Muscle of leg (tissue), 11 donors: Measurements from ENCODE around the gene SYNE3. TPM values are rescaled to one million over a fixed set of nuclear protein-coding genes. Genes with fewer than 3 reads are reported as not detected.

Experiments
- DNase-seq: peaks from one replicate; pipeline ENCODE4 v3.0.0; 2013
- H3K27ac ChIP-seq: one replicate; pipeline ENCODE4 v1.5.1; 2013; ENCODE audit warnings: mild to moderate bottlenecking, low read length, control low read depth
- H3K27me3 ChIP-seq: one replicate; pipeline ENCODE4 v1.6.1; 2013; ENCODE audit warnings: low read length; ENCODE audit not compliant: control insufficient read depth, insufficient read depth
- H3K36me3 ChIP-seq: one replicate; pipeline ENCODE4 v1.6.1; 2013; ENCODE audit warnings: low read length; ENCODE audit not compliant: control insufficient read depth, insufficient read depth
- H3K4me1 ChIP-seq: one replicate; pipeline ENCODE4 v1.6.1; 2013; ENCODE audit warnings: low read length; ENCODE audit not compliant: control insufficient read depth, insufficient read depth
- H3K4me3 ChIP-seq: one replicate; pipeline ENCODE4 v1.5.1; 2013; ENCODE audit warnings: low read length, control low read depth
- H3K9me3 ChIP-seq: replicated peaks from 2 replicates; pipeline ENCODE4 v1.6.1; 2013; ENCODE audit warnings: low read depth, low read length; ENCODE audit not compliant: control insufficient read depth
- WGBS: methylation state at CpG from one replicate; pipeline ENCODE4 v1.1.5; 2013; ENCODE audit warnings: missing lambda C conversion rate; ENCODE audit not compliant: insufficient coverage; 5-methylcytosine and 5-hydroxymethylcytosine counted together
- polyA plus RNA-seq, 8 donors: library from polyadenylated mRNA; unstranded; fragments of 120-200 nt; gene quantifications; one replicate each; pipeline versions ENCODE4 v1.2.1 to v1.2.3, GENCODE V29; 2013; ENCODE audit warnings: inconsistent platforms in 1 of 8, low replicate concordance in 1 of 8; ENCODE audit not compliant: insufficient read length in 8 of 8, insufficient read depth in 1 of 8
- total RNA-seq: library from RNA; stranded (reverse); fragments of 120-200 nt; gene quantifications from one replicate; pipeline ENCODE4 v1.2.4, GENCODE V29; 2013

Gene SYNE3
- total and polyA plus RNA-seq, 9 donors: 6.8 to 14.5 (median 10.5) TPM

- H3K36me3 ChIP-seq: peaks cover 10% of the 10 kb centered on the region
- H3K4me3 ChIP-seq: no peak overlapping the region
- H3K27ac ChIP-seq: no peak overlapping the region
- H3K4me1 ChIP-seq: peaks cover 6% of the 10 kb centered on the region
- WGBS: 100% methylated on average over 1 of the region's 1 CpG
- no peaks in the 10 kb centered on the region for H3K27me3 ChIP-seq
- peaks cover 4% of the 10 kb centered on the region for H3K9me3 ChIP-seq
- no peak for DNase-seq
These were observed 35.0 kb upstream of the SYNE3 start for GRCh38 chr14:95551435-95551834.

GRCh38 chr14:95549656-95550585, 33.5 kb upstream of the SYNE3 start:
- DNase-seq: no peak
- H3K27me3 ChIP-seq: no peaks in the 10 kb centered on the region
- H3K9me3 ChIP-seq: peaks cover 4% of the 10 kb centered on the region
- H3K36me3 ChIP-seq: peaks cover 13% of the 10 kb centered on the region
- H3K27ac ChIP-seq: no peak overlapping the region
- H3K4me3 ChIP-seq: no peak overlapping the region
- WGBS: 50% methylated on average over 12 of the region's 16 CpGs
- H3K4me1 ChIP-seq: peaks cover 6% of the 10 kb centered on the region

GRCh38 chr14:95548328-95548929, 32.0 kb upstream of the SYNE3 start:
- H3K36me3 ChIP-seq: peaks cover 18% of the 10 kb centered on the region
- 92% methylated on average over 2 of the region's 9 CpGs for WGBS
- no peak overlapping the region for H3K27ac ChIP-seq
- peaks cover 4% of the 10 kb centered on the region for H3K9me3 ChIP-seq
- H3K4me1 ChIP-seq: peaks cover 6% of the 10 kb centered on the region
- no peak for DNase-seq
- H3K4me3 ChIP-seq: no peak overlapping the region
- H3K27me3 ChIP-seq: no peaks in the 10 kb centered on the region

GRCh38 chr14:95547626-95548327, 31.3 kb upstream of the SYNE3 start:
- Histone ChIP-seq H3K4me3 (no peak overlapping the region), H3K36me3 (peaks cover 18% of the 10 kb centered on the region), H3K27ac (no peak overlapping the region), H3K27me3 (no peaks in the 10 kb centered on the region), H3K9me3 (peaks cover 4% of the 10 kb centered on the region), H3K4me1 (peaks cover 6% of the 10 kb centered on the region)
- 83% methylated on average over 14 of the region's 14 CpGs for WGBS
- no peak for DNase-seq

GRCh38 chr14:95547272-95547625, 30.8 kb upstream of the SYNE3 start:
- Histone ChIP-seq H3K4me3 (no peak overlapping the region), H3K4me1 (peaks cover 6% of the 10 kb centered on the region), H3K27me3 (no peaks in the 10 kb centered on the region), H3K36me3 (peaks cover 18% of the 10 kb centered on the region), H3K27ac (no peak overlapping the region), H3K9me3 (peaks cover 4% of the 10 kb centered on the region)
- no peak for DNase-seq
- WGBS: 84% methylated on average over 3 of the region's 5 CpGs

GRCh38 chr14:95545515-95546168, 29.2 kb upstream of the SYNE3 start:
- peaks cover 18% of the 10 kb centered on the region for H3K36me3 ChIP-seq
- no peak overlapping the region for H3K27ac ChIP-seq
- no peaks in the 10 kb centered on the region for H3K9me3 ChIP-seq
- WGBS: no CpG with 5 or more reads among the region's 5 CpGs
- no peaks in the 10 kb centered on the region for H3K27me3 ChIP-seq
- peaks cover 6% of the 10 kb centered on the region for H3K4me1 ChIP-seq
- H3K4me3 ChIP-seq: no peak overlapping the region
- DNase-seq: no peak

GRCh38 chr14:95544588-95544987, 28.1 kb upstream of the SYNE3 start:
- no peak overlapping the region for H3K27ac ChIP-seq
- peaks cover 18% of the 10 kb centered on the region for H3K36me3 ChIP-seq
- 76% methylated on average over 5 of the region's 8 CpGs for WGBS
- no peaks in the 10 kb centered on the region for H3K9me3 ChIP-seq
- no peak for DNase-seq
- no peaks in the 10 kb centered on the region for H3K4me1 ChIP-seq
- no peak overlapping the region for H3K4me3 ChIP-seq
- H3K27me3 ChIP-seq: no peaks in the 10 kb centered on the region

GRCh38 chr14:95543021-95543420, 26.6 kb upstream of the SYNE3 start:
- Histone ChIP-seq H3K4me1 (no peaks in the 10 kb centered on the region), H3K4me3 (no peak overlapping the region), H3K36me3 (peaks cover 17% of the 10 kb centered on the region), H3K9me3 (no peaks in the 10 kb centered on the region), H3K27ac (no peak overlapping the region), H3K27me3 (no peaks in the 10 kb centered on the region)
- 90% methylated on average over 2 of the region's 5 CpGs for WGBS
- no peak for DNase-seq

GRCh38 chr14:95541932-95542930, 25.8 kb upstream of the SYNE3 start:
- WGBS: no CpG with 5 or more reads among the region's 8 CpGs
- no peak overlapping the region for H3K27ac ChIP-seq
- H3K27me3 ChIP-seq: no peaks in the 10 kb centered on the region
- no peaks in the 10 kb centered on the region for H3K9me3 ChIP-seq
- peaks cover 12% of the 10 kb centered on the region for H3K36me3 ChIP-seq
- DNase-seq: no peak
- peaks cover 3% of the 10 kb centered on the region for H3K4me1 ChIP-seq
- H3K4me3 ChIP-seq: no peak overlapping the region
